Kidney tubule cell (primary cell): ENCODE results near the gene TMUB1.

ENCODE experiments used
- DNase-seq: peaks from one replicate; pipeline ENCODE4 v3.0.0-alpha.2; 2018; ENCODE audit warnings: low spot score

TMUB1 gene

DNA sequence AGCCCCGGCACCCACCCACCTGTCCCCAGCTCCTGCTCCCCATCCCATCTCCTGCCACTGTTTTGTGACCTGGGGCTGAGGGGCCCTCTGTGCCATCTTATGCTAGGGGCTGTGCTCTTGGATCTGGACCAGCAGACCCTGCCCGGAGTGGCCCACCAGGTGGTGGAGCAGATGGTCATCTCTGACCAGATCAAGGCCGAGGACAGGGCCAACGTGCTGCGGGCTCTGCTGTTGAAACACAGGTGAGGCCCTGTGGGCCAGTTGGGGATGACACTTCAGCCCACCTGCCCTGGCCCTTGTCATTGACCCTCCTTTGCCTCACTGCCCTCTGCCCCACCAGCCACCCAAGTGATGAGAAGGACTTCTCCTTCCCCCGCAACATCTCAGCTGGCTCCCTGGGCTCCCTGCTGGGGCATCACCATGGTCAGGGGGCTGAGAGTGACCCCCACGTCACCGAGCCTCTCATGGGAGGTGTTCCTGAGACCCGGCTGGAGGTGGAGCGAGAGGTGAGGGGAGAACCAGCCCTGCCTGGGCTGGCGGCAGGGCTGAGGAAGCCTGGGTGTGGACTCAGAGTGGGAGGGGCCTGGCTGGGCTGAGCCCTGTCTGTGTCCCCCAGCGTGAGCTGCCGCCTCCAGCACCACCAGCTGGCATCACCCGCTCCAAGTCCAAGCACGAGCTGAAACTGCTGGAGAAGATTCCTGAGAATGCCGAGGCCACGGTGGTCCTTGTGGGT is 13.3 kb downstream of the TMUB1 start:
- no peak for DNase-seq

GRCh38 chr7:151068069-151068773 is 15.1 kb downstream of the TMUB1 start:
- no peak for DNase-seq

- DNase-seq: no peak
Measured at GRCh38 chr7:151066273-151066974, 16.9 kb downstream of the TMUB1 start.

DNA sequence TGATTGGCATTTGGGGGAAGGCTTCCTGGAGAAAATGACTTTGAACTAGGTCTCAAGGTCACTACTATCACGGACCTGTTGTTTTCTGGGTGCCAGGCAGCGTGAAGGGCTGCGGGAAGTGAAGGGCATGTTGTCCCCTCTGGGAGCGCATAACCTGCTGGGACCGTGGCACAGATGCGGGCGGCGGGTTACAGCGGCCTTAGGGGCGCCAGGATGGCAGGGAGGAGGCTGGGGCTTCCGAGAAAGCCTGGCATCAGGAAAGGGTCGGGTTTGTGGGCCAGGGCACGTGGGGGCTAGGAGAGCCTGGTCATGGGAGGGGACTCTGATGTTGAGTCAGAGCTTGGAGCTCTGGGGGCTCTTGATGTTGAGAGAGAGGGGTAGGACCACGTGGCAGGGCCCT is 17.8 kb downstream of the TMUB1 start:
- no peak for DNase-seq

GRCh38 chr7:151064993-151065392 is 18.3 kb downstream of the TMUB1 start:
- DNase-seq: no peak

DNA sequence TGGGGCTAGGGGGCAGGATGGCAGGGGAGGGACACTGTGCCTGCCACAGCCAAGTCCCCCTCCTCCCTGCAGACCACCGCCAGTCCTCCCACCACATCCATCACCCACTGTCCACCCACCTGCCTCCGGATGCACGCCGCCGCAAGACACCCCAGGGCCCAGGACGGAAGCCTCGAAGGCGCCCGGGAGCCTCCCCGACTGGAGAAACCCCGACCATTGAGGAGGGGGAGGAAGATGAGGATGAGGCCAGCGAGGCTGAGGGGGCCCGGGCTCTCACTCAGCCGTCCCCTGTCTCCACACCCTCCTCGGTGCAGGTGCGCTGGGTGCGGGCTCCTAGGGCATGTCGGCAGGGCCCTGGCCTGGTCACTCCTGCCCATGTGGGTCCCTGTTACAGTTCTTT is 18.8 kb downstream of the TMUB1 start:
- DNase-seq: no peak

DNA sequence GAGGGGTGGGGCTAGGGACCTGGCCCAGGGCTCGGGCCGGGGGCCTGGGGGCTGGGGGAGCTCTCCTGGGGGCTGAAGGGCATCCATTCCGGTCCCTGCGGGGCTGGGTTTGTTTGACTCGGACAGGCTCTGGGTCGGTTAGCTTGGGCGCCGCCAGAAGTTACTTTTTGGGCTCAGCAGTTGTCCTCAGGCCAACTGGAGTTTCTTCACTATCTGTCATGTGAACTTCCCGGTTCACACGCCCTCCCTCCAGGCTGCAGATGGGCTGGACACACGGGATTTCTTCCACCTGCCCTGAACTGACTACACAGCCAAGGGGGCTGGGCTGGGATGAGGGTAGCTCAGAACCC is 20.1 kb downstream of the TMUB1 start:
- peak; percentile 67 for DNase-seq

DNA sequence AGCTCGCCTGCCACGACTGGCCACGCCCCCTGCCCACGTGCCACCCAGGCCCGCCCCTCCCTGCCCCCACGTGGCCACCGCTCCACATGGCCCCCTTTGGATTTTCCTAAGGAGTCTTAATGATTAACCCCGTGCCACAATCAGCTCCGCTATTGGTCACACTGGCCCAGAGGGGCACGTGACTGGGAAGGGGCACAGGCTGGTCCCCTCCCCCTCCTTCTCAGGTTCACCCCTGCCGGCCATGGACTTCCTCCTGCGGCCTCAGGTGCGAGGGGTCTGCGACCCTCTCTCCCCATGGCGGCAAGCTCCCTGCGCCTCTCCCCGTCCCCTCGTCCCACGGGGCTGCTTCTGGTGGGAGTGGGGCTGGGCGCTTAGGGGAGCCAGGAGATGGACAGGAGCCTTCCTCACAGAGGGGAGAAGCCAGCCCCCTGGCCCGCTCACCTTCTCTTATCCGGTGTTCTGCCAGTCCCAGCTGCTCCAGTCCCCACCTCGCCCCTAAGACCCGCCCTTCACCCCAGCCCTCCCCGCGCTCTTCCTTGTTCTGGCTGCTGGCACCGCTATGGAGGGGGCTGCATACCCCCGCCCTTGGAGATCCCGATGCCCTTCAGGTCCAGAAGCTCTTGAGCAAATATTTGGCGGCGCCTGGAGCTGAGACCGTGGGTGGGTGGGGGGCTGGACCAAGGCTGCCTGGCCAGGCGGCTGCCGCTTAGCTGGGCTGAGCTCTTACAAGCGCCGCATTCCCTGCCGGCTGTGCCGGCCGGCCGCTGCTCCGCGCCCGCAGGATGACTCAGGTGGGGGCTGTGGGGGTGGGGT is 20.7 kb downstream of the TMUB1 start:
- peak; percentile 97 for DNase-seq

DNA sequence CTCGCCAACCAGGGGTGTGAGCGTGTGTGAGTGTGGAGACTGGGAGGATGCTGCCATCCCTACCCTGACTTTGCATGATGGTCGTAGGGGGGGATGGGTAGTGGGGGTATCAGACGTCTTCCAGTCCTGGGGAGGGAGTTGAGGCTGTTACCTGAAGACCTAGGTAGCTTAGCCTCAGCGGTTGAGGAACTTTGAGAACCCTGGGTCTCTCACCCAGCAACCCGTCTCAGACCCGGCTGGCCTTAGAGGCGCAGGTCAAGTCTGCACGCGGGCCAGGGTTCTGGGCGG is 21.2 kb downstream of the TMUB1 start:
- DNase-seq: no peak

- DNase-seq: no peak
Measured at GRCh38 chr7:151061213-151062110, 21.8 kb downstream of the TMUB1 start.

DNA sequence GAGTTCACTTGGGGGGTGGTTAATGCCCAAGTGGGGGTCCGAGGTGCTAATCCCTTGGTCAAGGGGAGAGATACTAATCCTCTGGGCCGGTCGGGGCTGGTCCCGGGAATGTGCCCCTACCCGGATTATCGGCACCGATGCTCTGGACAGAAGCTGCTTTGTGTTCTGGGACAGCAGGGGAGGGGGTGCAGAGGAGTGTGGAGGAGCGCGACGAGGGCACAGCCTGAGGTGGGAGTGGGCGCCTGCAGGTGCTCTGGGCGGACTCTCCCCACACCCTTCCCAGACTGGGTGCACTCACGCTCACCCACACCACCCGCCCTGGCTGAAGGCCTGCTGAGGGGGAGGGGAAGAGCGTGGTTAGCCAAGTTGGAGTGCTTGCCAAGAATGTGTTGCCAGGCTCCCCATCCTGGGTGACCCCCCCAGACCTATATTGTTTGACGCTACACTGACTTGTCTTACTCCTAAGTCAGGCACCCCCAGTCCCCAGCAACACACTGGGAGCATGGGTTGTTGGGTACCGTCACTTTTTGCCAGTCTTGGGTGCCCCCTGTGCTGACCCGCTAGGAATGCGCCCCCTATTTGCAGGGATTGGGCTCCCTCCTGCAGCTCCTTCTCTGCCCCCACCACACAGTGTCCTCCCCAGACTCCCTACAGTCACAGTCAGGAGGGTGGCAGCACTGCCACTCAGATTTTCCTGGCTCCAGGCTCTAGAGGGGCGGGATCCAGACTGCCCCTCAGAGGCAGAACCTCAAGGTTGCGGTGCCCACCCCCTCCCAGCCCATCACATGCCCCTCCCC is 22.7 kb downstream of the TMUB1 start:
- peak; percentile 80 for DNase-seq

GRCh38 chr7:151060113-151060415 is 23.2 kb downstream of the TMUB1 start:
- DNase-seq: peak; percentile 17

GRCh38 chr7:151059367-151060112 is 23.8 kb downstream of the TMUB1 start, which contains the start of gene SLC4A2:
TSS of gene SLC4A2 (plus strand) at chr7:151059589. CDS start at chr7:151061988, 2,399 bp downstream.
- DNase-seq: peak; percentile 82

- peak; percentile 47 for DNase-seq
Measured at GRCh38 chr7:151058781-151059366, 24.4 kb downstream of the TMUB1 start.

GRCh38 chr7:151057989-151058780 is 25.1 kb downstream of the TMUB1 start:
- DNase-seq: peak; percentile 100

GRCh38 chr7:151057506-151057988 is 25.7 kb downstream of the TMUB1 start, which contains the start of gene CDK5:
TSS of gene CDK5 (minus strand) at chr7:151057897. CDS start at chr7:151057848, 49 bp downstream.
- no peak for DNase-seq

- peak; percentile 26 for DNase-seq
Measured at GRCh38 chr7:151056666-151057505, 26.4 kb downstream of the TMUB1 start.

DNA sequence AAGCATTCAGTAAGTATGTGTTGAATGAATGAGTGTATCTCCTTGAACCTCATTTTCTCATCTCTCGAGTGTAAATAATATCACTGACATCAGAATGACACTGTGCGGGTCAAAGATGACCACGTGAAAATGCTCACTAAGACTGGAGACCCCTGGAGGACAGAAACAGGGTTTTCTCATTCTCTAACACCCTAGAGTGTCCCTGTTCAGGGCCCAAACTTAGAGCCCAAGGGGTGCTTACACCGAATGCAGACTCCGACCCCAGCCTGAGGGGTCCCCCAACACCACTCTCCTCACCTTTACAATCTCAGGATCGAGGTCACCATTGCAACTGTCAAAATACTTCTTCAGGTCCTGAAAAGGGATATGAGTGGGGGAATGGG is 27.0 kb downstream of the TMUB1 start:
- DNase-seq: no peak
